ENCODE data around the gene FANCI. TPM values are rescaled to one million over a fixed set of nuclear protein-coding genes. Genes with fewer than 3 reads are reported as not detected.
A peak's percentile ranks its signal among the peaks of the same experiment; 100 is the strongest.

Gene FANCI
- total and polyA plus RNA-seq, 2 of the 13 experiments (the other 11 are each of a cell fraction or from before 2014, with no cell fraction given), result 15.7 to 68.8 TPM

DNA sequence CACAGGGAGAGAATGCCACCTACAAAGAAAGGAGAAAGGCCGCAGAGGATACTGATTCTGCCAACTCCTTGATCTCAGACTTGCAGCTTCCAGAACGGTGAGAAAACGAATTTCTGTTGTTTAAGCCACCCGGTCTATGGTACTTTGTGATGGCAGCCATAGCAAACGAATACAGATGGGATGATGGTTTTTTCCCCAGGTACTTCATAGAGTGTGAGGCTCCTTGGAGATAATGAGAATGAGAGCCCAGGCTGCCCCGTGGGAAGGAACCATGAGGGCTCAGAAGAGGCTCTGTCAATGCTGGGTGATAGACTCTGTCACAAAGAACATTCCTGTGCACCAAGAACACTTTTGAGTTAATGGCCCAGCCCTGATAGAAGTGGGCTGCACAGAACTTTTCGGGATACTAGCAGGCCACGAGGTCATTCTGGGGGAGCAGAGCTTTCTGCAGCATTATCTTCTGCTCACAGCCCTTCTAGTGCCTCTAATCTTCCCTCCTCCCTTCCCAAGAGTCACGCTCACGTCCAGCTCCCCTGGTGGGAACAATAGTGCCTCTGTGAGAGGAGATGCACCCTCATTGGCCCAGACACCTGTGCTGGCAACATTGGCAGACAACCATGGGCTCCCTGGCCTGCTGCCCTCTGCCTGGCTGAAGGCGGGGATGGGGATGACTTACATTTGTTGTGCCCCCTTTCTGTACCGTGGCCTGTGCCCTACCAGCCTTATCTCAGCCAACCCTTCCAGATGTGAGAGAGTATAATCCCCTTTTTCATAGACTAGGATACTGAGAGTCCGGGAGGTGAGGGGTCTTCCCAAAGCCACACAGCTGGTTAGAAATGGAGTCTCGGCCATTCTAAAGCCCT is 17.2 kb upstream of the FANCI start (continued):
- TF ChIP-seq ZHX2 (IDR thresholded peaks at IDR 0.05; ENCODE audit: low read depth) (no peak), ZHX2 (CRISPR knock-in tag; IDR thresholded peaks at IDR 0.05; ENCODE audit: borderline replicate concordance) (no peak), ZNF766 (CRISPR knock-in tag; IDR thresholded peaks at IDR 0.05; ENCODE audit: borderline replicate concordance) (no peak), STAG1 (CRISPR knock-in tag; IDR thresholded peaks at IDR 0.05) (no peak)

DNA sequence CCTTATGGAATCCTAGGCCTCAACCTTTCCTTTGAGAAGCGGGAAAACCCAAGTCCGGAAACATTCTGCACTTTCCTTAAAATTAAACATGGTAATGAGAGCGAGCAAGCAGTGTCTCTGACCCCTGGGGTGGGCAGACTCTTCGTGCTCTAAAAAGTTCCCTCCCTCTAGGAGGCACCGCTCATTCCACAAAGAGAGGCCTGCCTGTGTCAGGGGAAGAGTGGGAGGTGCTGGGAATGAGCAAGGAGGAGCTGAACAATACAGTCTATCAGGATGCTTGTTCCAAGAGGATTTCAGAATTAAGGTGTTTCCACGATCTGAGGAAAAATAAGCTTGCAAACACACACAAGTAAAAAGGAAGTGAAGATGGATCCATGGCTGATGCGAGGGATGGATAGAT is 16.4 kb upstream of the FANCI start:
- H3K4me2 ChIP-seq (ENCODE audit: low read depth, low read length), result peak overlapping the region; percentile 42
- ATAC-seq, result peak; percentile 18; the same call in 1 of the 3 replicates
- CTCF ChIA-PET (ENCODE audit: low intra/inter-chr PET ratio, low total read pairs), result no interaction called here

More for the DNA sequence above, 16.4 kb upstream of the FANCI start:
- in situ Hi-C loops (cut with HindIII; ENCODE audit: extremely low pct_ligation_motif_present, low pct_unique_long_range_greater_than_20kb) (no loop called here), intact Hi-C loops (cut with micrococcal nuclease; ENCODE audit: unreplicated experiment) (no loop called here)
- no TSS peak for BruUV-seq (replicated peaks)
- Histone ChIP-seq H2AFZ (ENCODE audit: low read length) (no peak overlapping the region), H3K36me3 (replicated peaks in 1 of 2; ENCODE audit: control insufficient read depth in 1 of 2, insufficient read depth in 2 of 2, low read length in 2 of 2) (no peaks in the 10 kb centered on the region), H3K27ac (ENCODE audit: extremely low read length, insufficient read depth, low read length) (no peak overlapping the region), H4K20me1 (ENCODE audit: insufficient read depth, low read length) (no peaks in the 10 kb centered on the region), H3K4me1 (ENCODE audit: insufficient read depth, low read length) (peaks cover 16% of the 10 kb centered on the region; the same call in 1 of the 2 replicates), H3K27me3 (ENCODE audit: control insufficient read depth in 1 of 2, insufficient read depth in 2 of 2, low read length in 2 of 2) (peaks cover 0 to 9% of the 10 kb centered on the region in 2 experiments; a peak in 2 of 5 replicates), H3K4me3 (replicated peaks in 1 of 3; ENCODE audit: insufficient read depth in 1 of 3, low read depth in 2 of 3, low read length in 3 of 3) (no peak overlapping the region), H3K9me3 (ENCODE audit: low read length) (no peaks in the 10 kb centered on the region), H3K79me2 (ENCODE audit: insufficient read depth, low read length) (no peaks in the 10 kb centered on the region), H3K9ac (ENCODE audit: insufficient read depth, low read depth, low read length) (no peak overlapping the region)
- no peak for TF ChIP-seq RCOR2 (CRISPR knock-in tag; IDR thresholded peaks at IDR 0.05)
- POLR2A ChIA-PET, result no interaction called here
- DNase-seq (ENCODE audit: low spot score) (no peak), FAIRE-seq (no peak)
- WGBS (ENCODE audit: low lambda C conversion rate), result 23% methylated on average over 7 of the region's 7 CpGs

Data from HepG2 (cell line).